Measurements from ENCODE around the gene PAH.
"Not testable (repeated sequence)": the region's sequence is repeated elsewhere in the genome, so short reads cannot be mapped to it uniquely, and the experiment has no call there.

The PAH gene

GRCh38 chr12:102888511-102888910 lies 28.5 kb downstream of the PAH start:
- DNase-seq, result no peak

DNA sequence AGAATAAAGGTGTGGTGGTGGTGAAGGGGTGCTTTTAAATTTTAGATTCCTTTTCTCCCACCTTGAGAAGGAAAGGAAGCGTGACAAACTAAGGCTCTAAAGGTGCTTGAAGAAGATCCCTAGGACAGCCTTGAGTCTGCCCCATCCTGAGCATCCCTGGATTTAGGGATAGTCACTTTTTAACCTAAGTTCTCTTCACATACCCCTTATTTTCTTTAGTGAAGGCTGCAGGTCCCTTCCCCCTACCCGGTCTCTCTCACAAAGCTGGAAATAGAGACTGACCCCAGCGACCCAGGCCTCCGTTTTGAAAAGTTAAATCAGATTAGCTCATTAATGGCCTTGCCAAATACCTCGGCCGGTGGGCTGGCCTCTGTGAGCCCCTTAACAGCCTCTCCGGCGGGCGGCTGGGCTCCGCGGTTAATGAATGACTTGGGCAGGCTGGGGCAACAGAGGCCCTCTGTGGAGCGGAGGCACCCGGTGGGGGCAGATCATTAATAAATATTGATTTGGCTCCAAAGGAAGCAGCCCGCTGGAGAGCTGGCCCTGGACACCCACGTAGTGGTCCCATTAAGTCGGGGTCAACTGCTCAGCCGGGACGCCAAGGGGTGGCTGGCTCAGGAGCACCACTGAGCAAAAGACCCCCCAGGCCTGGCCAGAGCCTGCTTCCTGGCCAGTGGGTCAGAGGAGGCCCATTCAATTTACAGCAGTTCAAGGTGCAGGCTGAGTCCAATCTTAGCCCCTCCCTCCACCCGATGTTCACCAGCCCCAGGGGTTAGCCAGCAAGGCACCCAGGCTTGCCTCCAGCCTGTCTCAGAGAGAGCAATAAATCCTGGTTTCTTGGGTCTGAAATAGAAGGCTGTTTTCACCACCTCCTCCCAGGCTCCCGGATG lies 31.8 kb downstream of the PAH start:
- DNase-seq, result no peak

DNA sequence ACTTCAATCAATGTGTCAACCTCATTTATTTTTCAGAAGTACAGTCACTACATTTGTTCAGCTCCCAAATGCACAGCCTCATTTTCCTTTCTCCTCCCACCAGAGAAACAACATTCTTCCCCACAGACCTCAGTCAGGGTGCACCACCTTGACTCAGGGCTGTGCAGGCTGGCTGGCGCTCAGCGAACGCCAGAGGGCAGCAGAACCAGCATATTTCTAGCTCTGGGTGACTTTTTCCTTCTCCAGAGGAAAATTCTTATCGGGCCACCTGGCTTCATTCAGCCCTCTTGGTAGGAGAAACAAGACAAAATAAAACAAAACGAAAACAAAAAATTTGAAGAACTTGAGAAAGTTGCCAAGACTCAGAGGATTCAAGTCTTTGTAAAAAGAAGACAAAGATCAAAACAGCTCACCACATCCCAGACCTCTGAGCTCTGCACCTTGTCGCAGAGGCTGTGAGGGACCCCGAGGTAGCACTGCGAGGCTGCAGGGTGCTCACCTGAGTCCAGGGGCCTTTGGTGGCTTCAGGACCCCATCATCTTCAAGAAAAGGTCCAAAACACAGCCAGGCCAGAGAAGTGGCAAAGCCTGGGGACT lies 33.7 kb downstream of the PAH start:
- peak; percentile 9 for DNase-seq

- DNase-seq, result no peak
Measured at GRCh38 chr12:102880783-102881182, 36.3 kb downstream of the PAH start.

- no peak for DNase-seq
Measured at GRCh38 chr12:102879144-102879763, 37.8 kb downstream of the PAH start.

GRCh38 chr12:102876883-102877282 lies 40.2 kb downstream of the PAH start:
- DNase-seq, result no peak

DNA sequence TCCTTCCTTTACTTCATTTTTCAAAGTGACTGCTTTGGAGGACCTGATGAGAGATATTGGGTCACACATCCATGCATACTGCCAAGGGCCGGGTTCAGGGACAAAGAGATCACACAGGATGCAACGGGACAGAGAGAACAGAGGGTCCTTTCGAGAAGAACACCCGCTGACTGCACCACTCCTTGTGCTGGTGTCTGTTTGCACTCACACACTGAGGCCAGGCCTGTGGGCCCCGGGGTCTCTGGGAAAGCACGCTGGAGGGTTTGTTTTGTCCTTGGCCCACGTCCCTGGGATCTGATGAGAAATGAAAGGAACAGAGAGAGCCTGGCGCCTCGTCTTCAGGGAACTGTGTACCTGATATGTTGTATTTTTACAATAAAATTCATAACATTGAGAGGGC lies 42.2 kb downstream of the PAH start:
- DNase-seq, result no peak

DNA sequence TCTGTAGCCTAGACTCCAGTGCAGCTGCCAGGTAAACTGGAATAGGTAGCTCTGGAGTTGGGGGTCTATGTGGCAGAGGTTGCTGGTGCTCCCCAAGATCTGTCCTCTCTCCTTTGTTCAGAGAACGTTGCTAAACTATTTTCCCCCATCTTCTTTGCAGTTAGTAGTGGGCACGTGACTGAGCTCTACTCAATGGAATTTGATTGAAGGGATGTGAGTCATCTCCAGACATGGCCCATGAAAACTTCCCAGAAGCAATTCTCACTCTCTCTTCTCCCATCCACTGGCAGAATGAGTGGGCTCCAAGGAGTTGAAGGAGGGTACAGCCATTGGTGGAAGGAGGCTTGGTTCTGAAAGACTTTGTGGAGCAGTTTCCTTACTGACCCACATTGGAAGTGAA lies 44.0 kb downstream of the PAH start:
- no peak for DNase-seq

DNA sequence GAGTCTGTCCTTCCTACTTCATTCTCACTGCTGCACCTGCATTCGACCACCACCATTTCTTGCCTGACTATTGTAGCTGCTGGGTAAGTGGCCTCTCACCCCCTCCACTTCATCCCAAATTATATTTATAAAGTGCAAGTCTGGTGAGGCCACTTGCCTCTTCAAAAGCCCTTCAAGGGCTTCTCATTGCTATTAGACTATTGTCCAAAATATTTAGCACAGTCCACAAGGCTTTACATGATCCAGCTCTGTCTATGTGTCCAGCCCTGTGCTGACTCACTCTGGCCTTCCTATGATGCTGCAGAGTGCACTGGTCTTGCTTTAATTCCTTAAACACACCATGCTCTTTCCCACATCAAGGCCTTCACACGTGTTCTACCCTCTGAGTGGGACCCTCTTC lies 46.0 kb downstream of the PAH start:
- DNase-seq, result no peak

DNA sequence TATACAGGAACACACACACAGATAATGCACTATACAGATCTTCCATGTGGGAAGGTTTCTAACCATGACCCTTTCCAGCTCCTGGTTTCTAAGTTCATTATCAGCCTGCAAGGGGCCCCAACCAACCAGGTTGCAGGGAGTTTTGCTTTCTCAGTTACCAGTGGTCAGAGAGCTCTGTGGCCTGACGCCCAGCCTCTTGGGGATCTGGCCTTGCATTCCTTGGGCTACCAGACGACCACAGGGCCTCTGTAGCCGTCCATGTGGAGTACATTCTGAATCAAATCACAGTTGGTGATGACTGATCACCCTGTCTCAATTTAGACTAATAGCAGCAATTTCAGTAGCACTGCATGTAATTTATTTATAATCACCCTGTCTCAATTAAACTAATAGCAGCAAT lies 47.5 kb downstream of the PAH start:
- DNase-seq, result no peak

GRCh38 chr12:102865821-102866615 lies 51.0 kb downstream of the PAH start:
- DNase-seq, result no peak

- DNase-seq, result no peak
Measured at GRCh38 chr12:102862486-102862885, 54.6 kb downstream of the PAH start.

- no peak for DNase-seq
Measured at GRCh38 chr12:102851246-102851645, 65.8 kb downstream of the PAH start.

DNA sequence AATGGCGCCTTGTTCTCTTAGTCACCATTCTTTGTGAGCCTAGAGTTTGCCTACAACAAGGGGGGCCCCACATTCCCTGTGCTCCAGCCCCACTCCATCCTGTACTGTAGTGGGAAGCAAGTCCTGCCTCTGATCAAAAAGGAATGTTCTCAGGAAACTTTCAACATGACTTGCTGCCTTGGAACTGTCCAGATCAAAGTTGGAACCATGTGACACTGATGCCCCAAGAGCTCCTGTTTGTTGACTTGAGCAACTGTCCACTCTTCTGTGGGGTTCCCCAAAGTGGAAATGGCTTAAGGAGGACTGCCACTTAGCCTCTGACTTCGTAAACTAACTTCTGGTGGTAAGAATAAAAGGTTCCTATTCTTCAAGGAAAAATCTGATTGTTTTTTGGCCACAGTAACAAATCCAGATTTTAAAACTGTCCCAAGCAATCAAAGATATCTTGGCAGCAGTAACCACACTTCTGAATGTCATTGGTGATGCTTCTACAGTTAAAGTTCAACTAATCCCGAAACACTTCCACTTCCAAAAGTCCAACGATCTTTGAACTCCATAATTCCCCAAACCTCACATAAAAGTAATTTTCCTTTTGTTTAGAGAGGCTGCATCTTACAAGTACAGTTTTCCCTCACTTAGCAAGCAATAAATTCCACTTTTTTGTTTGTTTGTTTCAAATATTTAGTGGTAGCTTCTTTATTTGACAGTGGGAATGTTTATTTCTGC lies 67.2 kb downstream of the PAH start:
- DNase-seq, result no peak

GRCh38 chr12:102848832-102849231 lies 68.2 kb downstream of the PAH start:
- no peak for DNase-seq

DNA sequence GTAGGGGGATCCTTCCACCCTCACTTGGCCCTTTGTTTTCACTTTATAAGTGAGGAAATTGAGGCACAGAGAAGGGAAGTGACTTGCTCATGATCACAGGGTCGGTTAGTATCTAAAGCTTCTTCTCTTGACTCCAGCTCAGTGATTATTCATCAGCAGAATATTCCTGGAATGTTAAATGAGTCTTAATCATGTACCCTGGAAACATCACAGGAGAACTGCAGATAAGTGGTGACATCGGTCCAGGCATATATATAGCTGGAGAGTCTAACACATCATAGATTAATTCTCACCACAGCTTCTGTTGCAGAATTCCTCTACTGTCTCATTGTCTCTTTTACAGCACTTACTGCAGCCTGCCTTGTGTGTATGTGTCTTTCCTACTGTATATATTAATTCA lies 69.9 kb downstream of the PAH start:
- DNase-seq, result no peak

DNA sequence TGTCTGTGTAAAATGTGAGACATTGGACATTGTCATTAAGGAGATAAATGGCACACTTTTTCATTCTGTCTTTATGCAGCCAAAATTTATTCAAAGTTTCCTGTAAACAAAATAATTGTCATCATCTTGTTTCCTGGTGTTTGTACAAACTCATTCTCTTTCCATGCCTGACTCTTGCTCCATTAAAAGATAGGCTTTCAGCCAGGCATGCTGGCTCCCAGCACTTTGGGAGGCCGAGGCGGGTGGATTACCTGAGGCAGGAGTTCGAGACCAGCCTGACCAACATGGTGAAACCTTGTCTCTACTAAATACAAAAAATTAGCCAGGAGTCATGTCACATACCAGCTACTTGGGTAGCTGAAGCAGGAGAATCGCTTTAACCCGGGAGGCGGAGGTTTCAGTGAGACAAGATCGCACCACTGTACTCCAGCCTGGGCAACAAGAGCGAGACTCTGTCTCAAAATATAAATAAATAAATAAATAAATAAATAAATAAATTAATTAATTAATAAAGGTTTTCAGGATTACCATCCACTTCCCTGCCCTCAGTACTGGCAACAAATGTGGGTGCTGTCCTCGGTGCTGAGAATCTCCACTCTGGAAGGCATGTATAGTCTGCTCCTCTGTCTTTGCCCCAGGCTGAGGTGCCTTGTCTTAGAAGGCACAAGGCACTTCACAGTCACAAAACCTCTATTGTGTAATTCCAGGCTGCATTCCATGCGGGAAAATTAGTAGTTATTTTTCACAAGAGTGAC lies 83.2 kb downstream of the PAH start:
- DNase-seq, result no peak

- not testable (repeated sequence) for DNase-seq
Measured at GRCh38 chr12:102832826-102833225, 84.2 kb downstream of the PAH start.

DNA sequence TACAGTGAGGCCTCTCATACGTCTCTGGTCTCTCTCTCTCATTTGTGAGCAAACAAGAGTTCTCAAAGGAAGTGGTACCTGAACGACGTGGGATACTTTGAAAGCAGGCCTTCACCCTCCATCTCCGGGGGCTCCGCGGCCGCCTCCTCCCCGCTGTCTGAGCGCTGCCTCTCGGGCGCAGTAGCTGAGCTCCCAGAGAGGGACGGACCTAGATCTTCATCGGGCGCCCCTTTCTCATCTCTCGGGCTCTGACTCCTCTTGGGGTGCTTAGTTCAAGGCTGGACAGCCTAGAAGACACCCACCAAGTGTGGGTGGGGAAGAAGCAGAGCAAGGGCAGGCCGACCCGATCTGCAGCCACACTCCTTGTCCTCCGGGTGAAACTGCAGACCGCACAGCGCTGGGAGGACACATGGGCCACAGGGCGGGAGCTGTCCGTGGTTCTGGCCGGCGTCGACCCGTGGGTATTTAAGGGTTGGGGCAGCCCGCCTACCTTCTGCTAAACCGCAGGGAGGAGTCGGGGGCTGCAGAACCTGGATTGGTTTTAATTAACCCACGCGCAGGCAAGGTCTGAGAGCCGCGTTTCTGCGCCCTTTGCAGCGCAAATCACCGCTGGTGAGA lies 92.7 kb downstream of the PAH start:
- DNase-seq, result no peak

- DNase-seq, result no peak
Measured at GRCh38 chr12:102821149-102821548, 95.9 kb downstream of the PAH start.

- DNase-seq, result no peak
Measured at GRCh38 chr12:102816816-102817434, 100.1 kb downstream of the PAH start.

Data from NK-92 treated with Interleukin-12 subunit alpha and Interleukin-12 subunit beta, amount 100 ng/mL, for 24 hours (cell line).